Measurements from ENCODE around the gene MMS22L.

The MMS22L gene

GRCh38 chr6:97095311-97095850, 187.6 kb downstream of the MMS22L start:
- Histone ChIP-seq H3K4me3 (ENCODE audit: low read length) (no peak overlapping the region), H3K18ac (ENCODE audit: low read length) (no peak overlapping the region), H3K56ac (ENCODE audit: low read length) (no peak overlapping the region), H2BK5ac (ENCODE audit: low read length) (no peak overlapping the region), H3K9ac (ENCODE audit: low read length) (no peak overlapping the region), H4K8ac (ENCODE audit: low read depth, low read length) (no peak overlapping the region), H3K4ac (ENCODE audit: low read depth, low read length) (no peak overlapping the region), H3K27ac (ENCODE audit: low read depth, low read length) (no peak overlapping the region), H3K79me2 (ENCODE audit: control insufficient read depth, insufficient read depth, low read length) (no peaks in the 10 kb centered on the region), H3K36me3 (ENCODE audit: control insufficient read depth, insufficient read depth, low read length) (no peaks in the 10 kb centered on the region), H4K5ac (ENCODE audit: low read length) (no peak overlapping the region), H2BK15ac (replicated peaks; ENCODE audit: low read depth) (no peak overlapping the region), H2AK5ac (ENCODE audit: low read length) (no peak overlapping the region), H3K27me3 (ENCODE audit: insufficient read depth, low read length, poor library complexity) (no peaks in the 10 kb centered on the region), H2BK120ac (ENCODE audit: low read depth, low read length) (no peak overlapping the region), H3K4me1 (ENCODE audit: control insufficient read depth, low read depth, low read length) (no peaks in the 10 kb centered on the region), H3K23ac (ENCODE audit: low read length) (no peak overlapping the region), H3K4me2 (ENCODE audit: low read length) (no peak overlapping the region), H3K79me1 (ENCODE audit: low read length) (no peaks in the 10 kb centered on the region)
- WGBS (ENCODE audit: extremely low coverage, insufficient coverage, low lambda C conversion rate) = no CpG with 5 or more reads among the region's 3 CpGs
- DNase-seq = no peak

GRCh38 chr6:97094376-97094775, 188.6 kb downstream of the MMS22L start:
- Histone ChIP-seq H3K23ac (ENCODE audit: low read length) (no peak overlapping the region), H3K79me2 (ENCODE audit: control insufficient read depth, insufficient read depth, low read length) (no peaks in the 10 kb centered on the region), H3K4ac (ENCODE audit: low read depth, low read length) (no peak overlapping the region), H4K8ac (ENCODE audit: low read depth, low read length) (no peak overlapping the region), H3K36me3 (ENCODE audit: control insufficient read depth, insufficient read depth, low read length) (no peaks in the 10 kb centered on the region), H3K9ac (ENCODE audit: low read length) (no peak overlapping the region), H2BK5ac (ENCODE audit: low read length) (no peak overlapping the region), H2BK15ac (replicated peaks; ENCODE audit: low read depth) (no peak overlapping the region), H3K18ac (ENCODE audit: low read length) (no peak overlapping the region), H3K4me1 (ENCODE audit: control insufficient read depth, low read depth, low read length) (no peaks in the 10 kb centered on the region), H2BK120ac (ENCODE audit: low read depth, low read length) (no peak overlapping the region), H4K5ac (ENCODE audit: low read length) (no peak overlapping the region), H3K4me3 (ENCODE audit: low read length) (no peak overlapping the region), H3K27ac (ENCODE audit: low read depth, low read length) (no peak overlapping the region), H3K27me3 (ENCODE audit: insufficient read depth, low read length, poor library complexity) (no peaks in the 10 kb centered on the region), H3K56ac (ENCODE audit: low read length) (no peak overlapping the region), H2AK5ac (ENCODE audit: low read length) (no peak overlapping the region), H3K79me1 (ENCODE audit: low read length) (no peaks in the 10 kb centered on the region), H3K4me2 (ENCODE audit: low read length) (no peak overlapping the region)
- no CpG with 5 or more reads among the region's 2 CpGs for WGBS (ENCODE audit: extremely low coverage, insufficient coverage, low lambda C conversion rate)
- DNase-seq = no peak

GRCh38 chr6:97092673-97093305, 190.2 kb downstream of the MMS22L start:
- no peak for DNase-seq
- Histone ChIP-seq H3K79me2 (ENCODE audit: control insufficient read depth, insufficient read depth, low read length) (no peaks in the 10 kb centered on the region), H3K4me1 (ENCODE audit: control insufficient read depth, low read depth, low read length) (no peaks in the 10 kb centered on the region), H2BK120ac (ENCODE audit: low read depth, low read length) (no peak overlapping the region), H3K18ac (ENCODE audit: low read length) (no peak overlapping the region), H3K36me3 (ENCODE audit: control insufficient read depth, insufficient read depth, low read length) (no peaks in the 10 kb centered on the region), H3K27ac (ENCODE audit: low read depth, low read length) (no peak overlapping the region), H3K4me3 (ENCODE audit: low read length) (no peak overlapping the region), H3K56ac (ENCODE audit: low read length) (no peak overlapping the region), H4K5ac (ENCODE audit: low read length) (no peak overlapping the region), H2AK5ac (ENCODE audit: low read length) (no peak overlapping the region), H2BK5ac (ENCODE audit: low read length) (no peak overlapping the region), H3K4me2 (ENCODE audit: low read length) (no peak overlapping the region), H3K9ac (ENCODE audit: low read length) (no peak overlapping the region), H3K4ac (ENCODE audit: low read depth, low read length) (no peak overlapping the region), H3K23ac (ENCODE audit: low read length) (no peak overlapping the region), H3K27me3 (ENCODE audit: insufficient read depth, low read length, poor library complexity) (no peaks in the 10 kb centered on the region), H2BK15ac (replicated peaks; ENCODE audit: low read depth) (no peak overlapping the region), H3K79me1 (ENCODE audit: low read length) (no peaks in the 10 kb centered on the region), H4K8ac (ENCODE audit: low read depth, low read length) (no peak overlapping the region)
- WGBS (ENCODE audit: extremely low coverage, insufficient coverage, low lambda C conversion rate) = no CpG with 5 or more reads among the region's 6 CpGs
